ENCODE results near the gene NUDT4B.
"Not testable (repeated sequence)": the region's sequence is repeated elsewhere in the genome, so short reads cannot be mapped to it uniquely, and the experiment has no call there.

The NUDT4B gene

GRCh38 chr1:148759749-148760148 lies 11.2 kb downstream of the NUDT4B start:
- not testable (repeated sequence) for H3K36me3 ChIP-seq (ENCODE audit: insufficient read depth, low read length); H3K9ac ChIP-seq (ENCODE audit: low read depth, low read length); H3K9me3 ChIP-seq (ENCODE audit: control insufficient read depth, insufficient read depth, low read length); H3K4me1 ChIP-seq (ENCODE audit: insufficient read depth, low read length)

- H3K4me1 ChIP-seq (ENCODE audit: insufficient read depth, low read length); H3K9ac ChIP-seq (ENCODE audit: low read depth, low read length); H3K36me3 ChIP-seq (ENCODE audit: insufficient read depth, low read length); H3K9me3 ChIP-seq (ENCODE audit: control insufficient read depth, insufficient read depth, low read length): not testable (repeated sequence)
Observed at GRCh38 chr1:148760206-148760605, 11.6 kb downstream of the NUDT4B start.

- H3K4me1 ChIP-seq (ENCODE audit: insufficient read depth, low read length); H3K36me3 ChIP-seq (ENCODE audit: insufficient read depth, low read length): not testable (repeated sequence)
Observed at GRCh38 chr1:148761360-148761759, 12.8 kb downstream of the NUDT4B start.

GRCh38 chr1:148765238-148766019 lies 16.9 kb downstream of the NUDT4B start:
- not testable (repeated sequence) for H3K9ac ChIP-seq (ENCODE audit: low read depth, low read length); H3K4me1 ChIP-seq (ENCODE audit: insufficient read depth, low read length); H3K9me3 ChIP-seq (ENCODE audit: control insufficient read depth, insufficient read depth, low read length); H3K36me3 ChIP-seq (ENCODE audit: insufficient read depth, low read length)

More at GRCh38 chr1:148761360-148761759, 12.8 kb downstream of the NUDT4B start:
- H3K9ac ChIP-seq (ENCODE audit: low read depth, low read length); H3K9me3 ChIP-seq (ENCODE audit: control insufficient read depth, insufficient read depth, low read length): not testable (repeated sequence)

- H3K9ac ChIP-seq (ENCODE audit: low read depth, low read length); H3K36me3 ChIP-seq (ENCODE audit: insufficient read depth, low read length); H3K9me3 ChIP-seq (ENCODE audit: control insufficient read depth, insufficient read depth, low read length); H3K4me1 ChIP-seq (ENCODE audit: insufficient read depth, low read length): not testable (repeated sequence)
Observed at GRCh38 chr1:148768541-148768940, 20.0 kb downstream of the NUDT4B start.

- H3K9ac ChIP-seq (ENCODE audit: low read depth, low read length): not testable (repeated sequence)
Observed at GRCh38 chr1:148769495-148769894, 20.9 kb downstream of the NUDT4B start.

GRCh38 chr1:148773690-148774089 lies 25.1 kb downstream of the NUDT4B start:
- H3K36me3 ChIP-seq (ENCODE audit: insufficient read depth, low read length); H3K9me3 ChIP-seq (ENCODE audit: control insufficient read depth, insufficient read depth, low read length); H3K9ac ChIP-seq (ENCODE audit: low read depth, low read length); H3K4me1 ChIP-seq (ENCODE audit: insufficient read depth, low read length): not testable (repeated sequence)

More at GRCh38 chr1:148769495-148769894, 20.9 kb downstream of the NUDT4B start:
- H3K36me3 ChIP-seq (ENCODE audit: insufficient read depth, low read length); H3K4me1 ChIP-seq (ENCODE audit: insufficient read depth, low read length); H3K9me3 ChIP-seq (ENCODE audit: control insufficient read depth, insufficient read depth, low read length): not testable (repeated sequence)

GRCh38 chr1:148774102-148774501 lies 25.5 kb downstream of the NUDT4B start:
- H3K4me1 ChIP-seq (ENCODE audit: insufficient read depth, low read length); H3K36me3 ChIP-seq (ENCODE audit: insufficient read depth, low read length); H3K9me3 ChIP-seq (ENCODE audit: control insufficient read depth, insufficient read depth, low read length); H3K9ac ChIP-seq (ENCODE audit: low read depth, low read length): not testable (repeated sequence)

- not testable (repeated sequence) for H3K36me3 ChIP-seq (ENCODE audit: insufficient read depth, low read length); H3K9ac ChIP-seq (ENCODE audit: low read depth, low read length); H3K4me1 ChIP-seq (ENCODE audit: insufficient read depth, low read length); H3K9me3 ChIP-seq (ENCODE audit: control insufficient read depth, insufficient read depth, low read length)
Observed at GRCh38 chr1:148775263-148775662, 26.7 kb downstream of the NUDT4B start.

- not testable (repeated sequence) for H3K4me1 ChIP-seq (ENCODE audit: insufficient read depth, low read length); H3K36me3 ChIP-seq (ENCODE audit: insufficient read depth, low read length); H3K9ac ChIP-seq (ENCODE audit: low read depth, low read length); H3K9me3 ChIP-seq (ENCODE audit: control insufficient read depth, insufficient read depth, low read length)
Observed at GRCh38 chr1:148777649-148778048, 29.1 kb downstream of the NUDT4B start.

- H3K9me3 ChIP-seq (ENCODE audit: control insufficient read depth, insufficient read depth, low read length); H3K36me3 ChIP-seq (ENCODE audit: insufficient read depth, low read length); H3K4me1 ChIP-seq (ENCODE audit: insufficient read depth, low read length); H3K9ac ChIP-seq (ENCODE audit: low read depth, low read length): not testable (repeated sequence)
Observed at GRCh38 chr1:148780404-148780803, 31.8 kb downstream of the NUDT4B start.

GRCh38 chr1:148791543-148792099 lies 43.0 kb downstream of the NUDT4B start:
- H3K9me3 ChIP-seq (ENCODE audit: control insufficient read depth, insufficient read depth, low read length); H3K9ac ChIP-seq (ENCODE audit: low read depth, low read length); H3K4me1 ChIP-seq (ENCODE audit: insufficient read depth, low read length); H3K36me3 ChIP-seq (ENCODE audit: insufficient read depth, low read length): not testable (repeated sequence)

GRCh38 chr1:148793762-148794332 lies 45.3 kb downstream of the NUDT4B start:
- not testable (repeated sequence) for H3K9me3 ChIP-seq (ENCODE audit: control insufficient read depth, insufficient read depth, low read length); H3K4me1 ChIP-seq (ENCODE audit: insufficient read depth, low read length); H3K9ac ChIP-seq (ENCODE audit: low read depth, low read length); H3K36me3 ChIP-seq (ENCODE audit: insufficient read depth, low read length)
